WTC11 (cell line): ENCODE results near the gene GAS6.
"Not testable (repeated sequence)": the region's sequence is repeated elsewhere in the genome, so short reads cannot be mapped to it uniquely, and the experiment has no call there.

ENCODE experiments used
- CBFB ChIP-seq: sonication (generic); formaldehyde crosslinking; IDR thresholded peaks from 2 replicates; pipeline ENCODE4 v1.8.1; 2022; ENCODE audit warnings: mild to moderate bottlenecking, low read depth, missing genetic modification reagents
- CTCF ChIP-seq: fragments of 200-600 bp; IDR thresholded peaks from 2 replicates; pipeline ENCODE4 v1.8.0; 2022; ENCODE audit warnings: antibody characterized with exemption
- E2F4 ChIP-seq: sonication (generic); formaldehyde crosslinking; IDR thresholded peaks from 2 replicates; pipeline ENCODE4 v1.8.1; 2022; ENCODE audit warnings: low read depth, mild to moderate bottlenecking, moderate library complexity, missing genetic modification reagents, borderline replicate concordance
- TEAD1 ChIP-seq: sonication (generic); formaldehyde crosslinking; IDR thresholded peaks from 2 replicates; pipeline ENCODE4 v1.8.0; 2022; ENCODE audit warnings: mild to moderate bottlenecking, missing genetic modification reagents
- ZNF671 ChIP-seq: fragments of 250-450 bp; sonication (Bioruptor Pico); IDR thresholded peaks from 2 replicates; pipeline ENCODE4 v1.8.0; 2021; ENCODE audit warnings: mild to moderate bottlenecking
- TF ChIP-seq, protein P1 (sequence below): sonication (generic); formaldehyde crosslinking; IDR thresholded peaks from 2 replicates; pipeline ENCODE4 v1.8.1; 2022; ENCODE audit warnings: mild to moderate bottlenecking, moderate library complexity, missing genetic modification reagents
- TF ChIP-seq, protein P2 (sequence below): sonication (generic); formaldehyde crosslinking; IDR thresholded peaks from 2 replicates; pipeline ENCODE4 v1.8.0; 2022; ENCODE audit warnings: mild to moderate bottlenecking, missing genetic modification reagents

DNA sequence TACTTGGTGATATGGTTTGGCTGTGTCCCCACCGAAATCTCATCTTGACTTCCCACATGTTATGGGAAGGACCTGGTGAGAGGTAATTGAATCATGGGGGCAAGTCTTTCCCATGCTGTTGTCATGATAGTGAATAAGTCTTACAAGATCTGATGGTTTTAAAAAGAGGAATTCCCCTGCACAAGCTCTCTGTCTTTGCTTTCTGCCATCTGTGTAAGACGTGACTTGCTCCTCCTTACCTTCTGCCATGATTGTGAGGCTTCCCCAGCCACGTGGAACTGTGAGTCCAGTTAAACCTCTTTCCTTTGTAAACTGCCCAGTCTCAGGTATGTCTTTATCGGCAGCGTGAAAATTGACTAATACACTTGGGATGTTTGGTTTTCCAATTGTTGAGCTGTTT, 4.0 kb upstream of the GAS6 start:
- not testable (repeated sequence) for TF ChIP-seq CTCF; TEAD1 (CRISPR knock-in tag); E2F4 (CRISPR knock-in tag); ZNF671; CBFB (CRISPR knock-in tag)
- TF ChIP-seq, protein P1, sequence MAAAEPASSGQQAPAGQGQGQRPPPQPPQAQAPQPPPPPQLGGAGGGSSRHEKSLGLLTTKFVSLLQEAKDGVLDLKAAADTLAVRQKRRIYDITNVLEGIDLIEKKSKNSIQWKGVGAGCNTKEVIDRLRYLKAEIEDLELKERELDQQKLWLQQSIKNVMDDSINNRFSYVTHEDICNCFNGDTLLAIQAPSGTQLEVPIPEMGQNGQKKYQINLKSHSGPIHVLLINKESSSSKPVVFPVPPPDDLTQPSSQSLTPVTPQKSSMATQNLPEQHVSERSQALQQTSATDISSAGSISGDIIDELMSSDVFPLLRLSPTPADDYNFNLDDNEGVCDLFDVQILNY (CRISPR knock-in tag) = not testable (repeated sequence)
- TF ChIP-seq, protein P2, sequence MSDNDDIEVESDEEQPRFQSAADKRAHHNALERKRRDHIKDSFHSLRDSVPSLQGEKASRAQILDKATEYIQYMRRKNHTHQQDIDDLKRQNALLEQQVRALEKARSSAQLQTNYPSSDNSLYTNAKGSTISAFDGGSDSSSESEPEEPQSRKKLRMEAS (CRISPR knock-in tag) = not testable (repeated sequence)
